C4-2B (cell line): ENCODE measurements around the gene SMOC1.

ENCODE experiments used
- H3K27ac ChIP-seq: fragments of 450-650 bp; 2 replicates; pipeline ENCODE4 v1.5.1; 2017
- ZFX ChIP-seq: fragments of 450-650 bp; IDR thresholded peaks from 2 replicates; pipeline ENCODE4 v1.6.1; 2017
- TF ChIP-seq, protein P1 (sequence below): fragments of 450-650 bp; conservative IDR thresholded peaks from 2 replicates; pipeline ENCODE4 v1.5.1; 2017; ENCODE audit warnings: mild to moderate bottlenecking

The SMOC1 gene

DNA sequence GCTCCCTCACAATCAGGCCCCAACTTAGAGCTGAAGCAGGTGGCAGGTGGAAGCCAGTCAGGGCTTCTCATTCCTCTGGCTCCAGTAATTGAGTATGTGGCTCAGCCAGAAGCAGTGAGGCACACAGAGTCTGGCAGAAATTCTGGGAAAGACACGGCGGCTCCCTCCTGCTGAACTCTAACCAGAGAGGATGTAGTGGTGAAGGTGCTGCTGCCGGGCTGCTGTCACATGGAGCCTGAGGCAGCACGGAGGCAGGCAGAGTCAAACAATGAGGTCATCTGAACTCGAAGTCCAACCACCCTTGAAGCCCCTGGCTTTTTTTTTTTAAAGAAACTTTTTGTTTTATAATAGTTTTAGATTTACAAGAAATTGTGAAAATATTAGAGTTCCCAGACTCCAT, 33.4 kb upstream of the SMOC1 start:
- no peak for TF ChIP-seq ZFX
- no peak overlapping the region for H3K27ac ChIP-seq

DNA sequence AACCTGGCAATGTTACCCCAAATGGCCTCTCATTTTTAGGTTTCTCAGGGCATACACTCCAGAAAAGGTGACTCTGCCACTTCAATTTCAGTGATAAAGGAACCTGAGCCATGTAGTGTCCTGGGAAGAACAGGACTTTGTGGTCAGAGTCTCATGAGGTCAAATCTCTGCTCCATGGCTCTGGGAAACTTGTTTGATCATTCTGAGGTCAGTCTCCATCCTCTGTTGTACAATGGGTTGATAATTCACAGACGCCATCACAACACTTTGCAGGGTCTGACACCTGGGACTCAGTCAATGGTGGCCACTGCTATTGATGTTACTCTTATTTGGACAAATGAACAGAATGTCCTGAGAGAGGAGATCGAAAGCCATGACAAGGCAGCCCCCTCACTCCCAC, 31.1 kb upstream of the SMOC1 start:
- TF ChIP-seq, protein P1, sequence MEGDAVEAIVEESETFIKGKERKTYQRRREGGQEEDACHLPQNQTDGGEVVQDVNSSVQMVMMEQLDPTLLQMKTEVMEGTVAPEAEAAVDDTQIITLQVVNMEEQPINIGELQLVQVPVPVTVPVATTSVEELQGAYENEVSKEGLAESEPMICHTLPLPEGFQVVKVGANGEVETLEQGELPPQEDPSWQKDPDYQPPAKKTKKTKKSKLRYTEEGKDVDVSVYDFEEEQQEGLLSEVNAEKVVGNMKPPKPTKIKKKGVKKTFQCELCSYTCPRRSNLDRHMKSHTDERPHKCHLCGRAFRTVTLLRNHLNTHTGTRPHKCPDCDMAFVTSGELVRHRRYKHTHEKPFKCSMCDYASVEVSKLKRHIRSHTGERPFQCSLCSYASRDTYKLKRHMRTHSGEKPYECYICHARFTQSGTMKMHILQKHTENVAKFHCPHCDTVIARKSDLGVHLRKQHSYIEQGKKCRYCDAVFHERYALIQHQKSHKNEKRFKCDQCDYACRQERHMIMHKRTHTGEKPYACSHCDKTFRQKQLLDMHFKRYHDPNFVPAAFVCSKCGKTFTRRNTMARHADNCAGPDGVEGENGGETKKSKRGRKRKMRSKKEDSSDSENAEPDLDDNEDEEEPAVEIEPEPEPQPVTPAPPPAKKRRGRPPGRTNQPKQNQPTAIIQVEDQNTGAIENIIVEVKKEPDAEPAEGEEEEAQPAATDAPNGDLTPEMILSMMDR, result no peak
- no peak for TF ChIP-seq ZFX
- no peak overlapping the region for H3K27ac ChIP-seq

DNA sequence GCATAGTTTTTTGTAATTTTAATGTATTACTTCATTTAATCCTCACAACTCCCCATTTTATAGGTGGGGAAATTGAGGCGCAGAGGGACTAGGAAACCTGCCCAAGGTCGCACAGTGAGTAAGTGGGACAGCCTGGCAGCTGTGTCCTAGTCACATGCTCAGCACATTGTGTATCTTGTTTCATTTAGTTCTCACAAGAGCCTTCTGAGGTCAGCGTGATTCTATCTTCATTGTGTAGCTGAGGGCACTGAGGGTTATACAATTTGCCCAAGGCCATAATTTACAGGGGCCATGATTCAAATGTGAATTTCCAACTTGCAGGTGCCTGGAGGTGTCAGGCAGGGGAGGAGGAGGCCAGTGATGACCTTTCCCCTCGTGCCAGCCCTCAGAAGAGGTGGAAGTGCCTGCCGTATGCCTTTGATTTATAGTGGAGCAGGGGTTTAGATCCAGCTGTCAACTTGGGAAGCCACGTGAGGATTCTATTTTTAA, 30.3 kb upstream of the SMOC1 start:
- TF ChIP-seq ZFX, result no peak
- TF ChIP-seq, protein P1, result no peak

DNA sequence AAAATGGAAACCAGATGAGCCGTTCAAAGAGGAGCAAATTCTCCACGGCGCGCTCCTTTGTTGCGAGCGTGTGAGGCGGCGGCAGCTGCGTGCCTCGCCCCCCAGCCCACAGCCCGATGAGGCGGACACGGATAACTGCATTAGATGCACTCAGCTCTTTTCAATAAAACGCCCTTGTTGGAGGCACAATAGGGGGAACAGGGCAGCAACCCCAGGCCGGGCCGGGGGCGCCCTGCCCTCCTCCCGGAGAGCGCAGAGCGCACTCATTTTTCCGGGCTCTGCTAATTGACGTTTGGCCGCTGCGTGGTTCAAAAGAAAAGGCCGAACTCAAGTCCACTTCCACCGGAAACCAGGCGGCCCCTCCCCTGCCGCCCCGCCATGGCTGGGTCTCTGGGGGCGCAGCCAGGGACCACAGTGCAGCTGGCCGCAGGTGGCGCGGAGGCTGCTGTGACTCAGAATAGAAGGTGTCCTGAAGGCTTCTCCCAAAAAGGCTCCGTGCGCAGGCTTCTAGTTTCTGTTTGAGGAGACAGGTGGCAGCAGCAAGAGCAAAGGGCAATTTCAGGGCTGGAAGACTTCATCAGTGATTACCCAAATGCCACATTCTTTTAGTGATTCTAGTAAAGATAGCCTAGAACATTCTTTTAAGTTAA, 29.0 kb upstream of the SMOC1 start:
- H3K27ac ChIP-seq, result no peak overlapping the region
- TF ChIP-seq ZFX, result no peak
- TF ChIP-seq, protein P1, result no peak

More for the DNA sequence above, 30.3 kb upstream of the SMOC1 start:
- H3K27ac ChIP-seq, result no peak overlapping the region

DNA sequence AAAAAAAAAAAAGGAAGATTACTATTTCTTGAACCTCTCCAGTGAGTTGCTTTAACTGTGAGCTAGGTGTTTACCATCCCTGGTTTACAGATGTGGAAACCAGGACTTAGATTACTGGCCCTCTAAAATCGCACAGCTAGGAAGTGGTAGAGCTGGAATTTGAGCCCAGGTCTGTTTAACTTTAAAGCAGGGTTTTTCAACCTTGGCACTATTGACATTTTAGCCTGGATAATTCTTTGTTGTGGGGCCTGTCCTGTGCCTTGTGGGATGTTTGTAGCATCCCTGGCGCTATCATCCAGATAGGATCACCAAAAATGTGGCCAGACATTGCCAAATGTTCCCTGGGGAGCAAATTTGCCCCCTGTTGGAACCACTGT, 28.5 kb upstream of the SMOC1 start:
- no peak for TF ChIP-seq ZFX
- TF ChIP-seq, protein P1, result no peak
- H3K27ac ChIP-seq, result no peak overlapping the region

DNA sequence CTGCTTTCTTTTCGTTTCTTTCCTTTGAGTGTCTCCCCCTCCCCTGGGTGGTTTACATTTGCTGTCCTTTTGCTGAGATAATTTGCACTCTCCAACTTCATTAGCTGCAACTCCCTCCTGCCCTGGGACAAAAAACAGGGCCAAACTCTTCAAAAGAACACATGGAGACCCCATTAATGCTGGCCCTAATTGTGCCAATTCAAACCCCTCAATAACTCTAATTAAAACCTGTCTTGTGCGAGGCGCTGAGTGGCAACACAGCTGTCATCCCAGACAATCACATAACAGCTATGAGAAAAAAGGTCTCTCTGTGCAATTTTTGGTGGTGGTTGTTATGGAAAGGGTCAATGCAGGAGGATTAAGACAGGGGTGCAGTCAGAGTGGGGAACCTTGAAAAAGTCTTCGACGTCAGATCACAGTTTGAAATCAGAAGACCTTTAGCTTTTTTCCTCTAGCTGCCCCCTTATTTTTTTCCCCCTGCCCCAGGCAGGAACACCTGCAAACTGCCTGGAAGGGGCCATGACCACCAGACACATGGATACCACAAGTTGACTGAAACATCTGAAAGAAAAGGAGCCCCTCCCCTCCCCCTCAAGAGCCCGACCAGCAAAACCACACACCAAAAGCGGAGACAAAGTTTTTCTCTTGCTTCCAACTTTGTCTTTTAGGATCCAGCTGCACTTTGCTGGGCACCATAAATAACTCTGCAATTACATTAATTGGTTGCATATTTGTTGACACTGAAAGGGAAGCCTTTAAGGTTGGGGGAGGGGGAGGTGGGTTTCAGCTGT, 26.5 kb upstream of the SMOC1 start:
- no peak for TF ChIP-seq ZFX
- TF ChIP-seq, protein P1, result no peak
- no peak overlapping the region for H3K27ac ChIP-seq

DNA sequence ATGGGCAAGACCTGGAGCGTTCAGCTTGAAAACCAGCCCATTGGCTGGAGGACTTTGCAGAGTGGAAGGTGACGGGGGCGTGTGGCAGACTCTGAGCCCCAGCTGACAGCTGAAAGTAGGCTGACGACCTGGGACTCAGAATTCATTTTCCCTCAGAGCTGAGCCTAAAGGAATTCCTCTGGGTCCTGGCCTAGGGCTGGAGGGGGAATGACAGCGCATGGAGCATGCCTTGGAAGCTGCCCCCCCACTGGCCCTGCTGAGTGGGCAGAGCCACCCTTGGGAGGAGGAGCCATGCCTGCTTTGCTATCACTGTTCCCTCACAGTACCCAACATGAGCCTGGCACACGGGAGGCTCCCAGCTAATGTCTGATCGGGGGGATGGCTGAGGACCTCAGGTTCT, 25.4 kb upstream of the SMOC1 start:
- TF ChIP-seq, protein P1, result no peak
- no peak overlapping the region for H3K27ac ChIP-seq

DNA sequence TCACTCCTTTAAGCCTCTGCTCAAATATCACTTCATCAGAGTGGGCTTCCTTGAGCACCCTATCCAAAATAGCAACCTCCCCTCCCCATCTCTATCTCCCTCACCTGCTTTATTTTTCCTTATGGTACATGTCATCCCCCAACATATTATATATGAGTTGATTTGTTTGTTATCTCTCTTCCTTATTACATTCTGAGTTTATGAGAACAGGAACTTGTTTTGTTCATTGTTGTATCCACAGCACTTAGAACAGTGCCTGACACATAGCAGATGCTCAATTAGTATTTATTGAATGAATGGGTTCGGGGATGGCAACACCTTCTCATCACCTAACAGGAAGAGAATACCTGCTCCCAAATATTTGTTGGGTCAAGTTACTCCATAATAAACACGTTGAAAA, 24.6 kb upstream of the SMOC1 start:
- TF ChIP-seq ZFX, result no peak
- TF ChIP-seq, protein P1, result no peak
- H3K27ac ChIP-seq, result no peak overlapping the region
